RWPE2 (cell line): ENCODE data around the gene ZDHHC11.

Experiments
- ATAC-seq: fragments of 200-7000 bp; cut with Tn5 transposase; 3 replicates; pipeline ENCODE4 v1.9.1; 2021; ENCODE audit warnings: low read depth
- DNase-seq: peaks from one replicate; pipeline ENCODE4 v3.0.0-alpha.2; 2020; ENCODE audit warnings: low spot score
- H3K27ac ChIP-seq: fragments of 450-650 bp; 2 replicates; pipeline ENCODE4 v1.5.1; 2017; ENCODE audit warnings: mild to moderate bottlenecking; ENCODE audit not compliant: poor library complexity, severe bottlenecking
- H3K27me3 ChIP-seq: fragments of 250-450 bp; sonication (Bioruptor Pico); 2 replicates; pipeline ENCODE4 v1.5.1; 2021; ENCODE audit warnings: mild to moderate bottlenecking, moderate library complexity; ENCODE audit not compliant: insufficient read depth, poor library complexity, severe bottlenecking
- H3K36me3 ChIP-seq: fragments of 250-450 bp; sonication (Bioruptor Pico); 2 replicates; pipeline ENCODE4 v1.5.1; 2020; ENCODE audit warnings: low read depth, mild to moderate bottlenecking, moderate library complexity
- H3K4me1 ChIP-seq: fragments of 250-450 bp; sonication (Bioruptor Pico); 2 replicates; pipeline ENCODE4 v1.5.1; 2021; ENCODE audit warnings: mild to moderate bottlenecking, moderate library complexity; ENCODE audit not compliant: insufficient read depth, poor library complexity, severe bottlenecking
- H3K4me3 ChIP-seq: fragments of 250-450 bp; sonication (Bioruptor Pico); 2 replicates; pipeline ENCODE4 v1.5.1; 2021; ENCODE audit warnings: mild to moderate bottlenecking, moderate library complexity; ENCODE audit not compliant: severe bottlenecking
- H3K9me3 ChIP-seq: fragments of 250-450 bp; sonication (Bioruptor Pico); 2 replicates; pipeline ENCODE4 v1.5.1; 2021; ENCODE audit warnings: mild to moderate bottlenecking, moderate library complexity; ENCODE audit not compliant: severe bottlenecking
- TF ChIP-seq, protein P1 (sequence below): fragments of 450-650 bp; IDR thresholded peaks from one replicate; pipeline ENCODE4 v1.5.1; 2017; ENCODE audit warnings: mild to moderate bottlenecking, moderate library complexity; ENCODE audit not compliant: poor library complexity, severe bottlenecking

Gene ZDHHC11

DNA sequence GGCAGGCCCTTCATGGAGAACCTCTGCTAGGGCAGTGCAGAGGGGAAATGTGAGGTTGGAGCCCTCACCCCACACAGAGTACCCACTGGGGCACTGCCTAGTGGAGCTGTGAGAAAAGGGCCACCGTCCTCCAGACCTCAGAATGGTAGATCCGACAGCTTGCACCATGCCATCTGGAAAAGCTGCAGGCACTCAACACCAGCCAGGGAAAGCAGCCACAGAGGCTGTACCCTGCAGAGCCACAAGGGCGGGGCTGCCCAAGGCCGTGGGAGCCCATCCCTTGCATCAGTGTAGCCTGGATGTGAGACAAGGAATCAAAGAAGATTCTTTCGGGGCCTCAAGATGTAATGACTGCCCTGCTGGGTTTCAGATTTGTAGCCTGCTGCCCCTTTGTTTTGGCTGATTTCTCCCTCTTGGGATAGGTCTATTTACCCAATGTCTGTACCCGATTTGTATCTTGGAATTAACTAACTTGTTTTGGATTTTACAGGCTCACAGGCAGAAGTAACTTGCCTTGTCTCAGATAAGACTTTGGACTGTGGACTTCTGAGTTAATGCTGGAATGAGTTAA, 16.6 kb upstream of the ZDHHC11 start:
- H3K27ac ChIP-seq, result no peak overlapping the region
- H3K27me3 ChIP-seq, result no peaks in the 10 kb centered on the region
- H3K36me3 ChIP-seq, result peaks cover 93% of the 10 kb centered on the region
- ATAC-seq (no peak), DNase-seq (no peak)
- no peaks in the 10 kb centered on the region for H3K4me1 ChIP-seq
- no peak overlapping the region for H3K4me3 ChIP-seq
- TF ChIP-seq, protein P1, sequence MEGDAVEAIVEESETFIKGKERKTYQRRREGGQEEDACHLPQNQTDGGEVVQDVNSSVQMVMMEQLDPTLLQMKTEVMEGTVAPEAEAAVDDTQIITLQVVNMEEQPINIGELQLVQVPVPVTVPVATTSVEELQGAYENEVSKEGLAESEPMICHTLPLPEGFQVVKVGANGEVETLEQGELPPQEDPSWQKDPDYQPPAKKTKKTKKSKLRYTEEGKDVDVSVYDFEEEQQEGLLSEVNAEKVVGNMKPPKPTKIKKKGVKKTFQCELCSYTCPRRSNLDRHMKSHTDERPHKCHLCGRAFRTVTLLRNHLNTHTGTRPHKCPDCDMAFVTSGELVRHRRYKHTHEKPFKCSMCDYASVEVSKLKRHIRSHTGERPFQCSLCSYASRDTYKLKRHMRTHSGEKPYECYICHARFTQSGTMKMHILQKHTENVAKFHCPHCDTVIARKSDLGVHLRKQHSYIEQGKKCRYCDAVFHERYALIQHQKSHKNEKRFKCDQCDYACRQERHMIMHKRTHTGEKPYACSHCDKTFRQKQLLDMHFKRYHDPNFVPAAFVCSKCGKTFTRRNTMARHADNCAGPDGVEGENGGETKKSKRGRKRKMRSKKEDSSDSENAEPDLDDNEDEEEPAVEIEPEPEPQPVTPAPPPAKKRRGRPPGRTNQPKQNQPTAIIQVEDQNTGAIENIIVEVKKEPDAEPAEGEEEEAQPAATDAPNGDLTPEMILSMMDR, result no peak
- no peaks in the 10 kb centered on the region for H3K9me3 ChIP-seq

DNA sequence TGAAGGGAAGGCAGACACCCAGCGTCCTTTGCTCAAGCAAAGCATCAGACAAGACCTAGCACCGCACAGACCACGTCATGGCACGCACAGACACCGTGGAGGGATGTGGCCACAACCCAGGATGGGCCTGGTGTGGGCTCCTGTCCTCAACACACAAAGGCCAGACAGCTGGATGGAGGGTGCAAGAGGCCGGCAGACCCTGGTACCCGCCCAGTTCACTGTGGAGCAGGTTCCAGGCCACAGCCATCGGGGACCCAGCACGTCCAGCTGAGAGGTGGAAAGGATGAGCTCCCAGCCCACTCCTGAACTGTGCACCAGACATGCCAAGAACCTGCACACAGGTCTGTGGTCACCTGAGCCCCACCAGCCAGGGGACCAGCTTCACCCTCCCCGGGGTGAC, 15.0 kb upstream of the ZDHHC11 start:
- Histone ChIP-seq H3K4me1 (peaks cover 8% of the 10 kb centered on the region), H3K36me3 (peaks cover 76% of the 10 kb centered on the region)

DNA sequence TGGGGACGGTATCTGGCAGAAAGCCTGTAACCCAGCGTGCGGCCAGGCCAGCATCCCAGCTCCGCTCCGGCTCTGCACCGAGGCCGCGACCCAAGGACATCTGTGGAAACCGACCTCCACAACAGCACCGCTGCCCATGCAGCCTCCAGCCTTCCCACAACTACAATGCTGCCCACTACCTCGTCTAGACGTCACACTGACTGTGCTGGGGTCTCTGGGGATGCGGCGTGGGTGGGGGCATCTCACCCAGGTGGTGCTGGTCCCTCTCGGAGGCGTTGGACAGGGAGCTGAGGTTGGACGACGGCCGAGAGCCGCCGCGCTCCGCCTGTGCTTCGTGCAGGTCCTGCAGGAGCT, 14.4 kb upstream of the ZDHHC11 start:
- H3K4me1 ChIP-seq, result peaks cover 8% of the 10 kb centered on the region
- H3K9me3 ChIP-seq, result no peaks in the 10 kb centered on the region
- no peak for DNase-seq
- H3K36me3 ChIP-seq, result peaks cover 70% of the 10 kb centered on the region
- no peak for ATAC-seq
- no peaks in the 10 kb centered on the region for H3K27me3 ChIP-seq
- H3K27ac ChIP-seq, result no peak overlapping the region
- no peak overlapping the region for H3K4me3 ChIP-seq
- TF ChIP-seq, protein P1, result no peak

More for the DNA sequence above, 15.0 kb upstream of the ZDHHC11 start:
- Histone ChIP-seq H3K9me3 (no peaks in the 10 kb centered on the region), H3K27me3 (no peaks in the 10 kb centered on the region), H3K27ac (no peak overlapping the region), H3K4me3 (no peak overlapping the region)
- TF ChIP-seq, protein P1, result no peak
- ATAC-seq (no peak), DNase-seq (no peak)

DNA sequence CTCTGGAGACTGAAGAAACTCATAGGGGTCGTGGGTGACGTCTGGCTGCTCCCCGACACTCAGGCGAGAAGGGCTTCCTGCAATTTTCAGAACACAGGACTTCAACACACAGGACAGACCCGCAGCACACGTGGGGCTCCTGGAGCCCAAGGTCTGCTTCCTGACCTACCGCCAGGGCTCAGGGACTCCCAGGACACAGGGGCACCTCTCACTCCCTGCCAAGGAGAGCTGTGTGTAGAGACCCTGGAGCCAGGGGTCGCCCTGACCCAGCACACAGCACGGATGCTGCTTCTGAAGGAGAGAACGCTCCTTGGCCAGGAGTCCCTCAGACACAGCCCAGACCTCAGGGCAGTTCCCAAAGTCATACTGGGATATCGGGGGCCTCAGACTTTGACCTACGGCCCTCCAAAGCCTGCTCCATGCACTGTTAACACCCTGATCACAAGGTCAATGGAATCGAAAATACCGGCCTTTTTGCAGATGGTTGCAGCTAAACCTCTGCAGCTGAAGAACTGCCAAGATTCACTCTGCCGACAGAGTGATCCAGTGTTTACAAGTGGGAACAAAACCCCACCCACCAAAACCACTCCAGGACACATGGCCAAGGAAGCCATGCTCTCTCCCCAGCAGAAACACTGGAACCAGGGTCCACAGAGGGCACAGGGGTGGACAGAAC, 13.8 kb upstream of the ZDHHC11 start:
- Histone ChIP-seq H3K9me3 (no peaks in the 10 kb centered on the region), H3K4me3 (no peak overlapping the region), H3K27me3 (no peaks in the 10 kb centered on the region), H3K27ac (no peak overlapping the region), H3K4me1 (peaks cover 8% of the 10 kb centered on the region), H3K36me3 (peaks cover 65% of the 10 kb centered on the region)
- ATAC-seq (no peak), DNase-seq (no peak)
- TF ChIP-seq, protein P1, result no peak

DNA sequence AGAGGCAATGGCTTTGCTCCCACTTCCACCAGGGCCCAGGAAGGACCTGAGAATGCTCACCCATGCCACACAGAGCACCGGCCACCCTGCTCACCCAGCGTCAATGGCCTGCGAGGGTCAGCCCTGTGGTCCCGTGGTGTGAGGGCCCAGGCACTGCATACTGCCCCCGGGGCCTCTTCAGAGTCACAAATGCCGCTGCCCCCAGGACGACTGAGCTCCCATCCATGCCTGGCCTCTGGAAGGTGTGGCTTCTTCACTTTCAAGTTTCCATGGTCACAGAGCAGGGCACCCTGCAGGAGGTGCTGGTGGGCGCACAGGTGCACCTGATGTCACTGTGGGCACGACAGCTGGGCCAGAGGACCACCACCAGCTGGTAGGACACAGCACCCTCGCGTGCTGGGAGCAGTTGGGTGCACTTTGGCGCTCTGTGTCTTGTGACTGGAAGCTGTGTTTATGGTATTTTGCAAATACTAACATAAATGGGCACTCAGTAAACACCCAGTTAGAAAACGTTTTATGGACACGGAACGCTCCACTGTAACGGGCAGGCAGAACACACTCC, 12.5 kb upstream of the ZDHHC11 start:
- Histone ChIP-seq H3K36me3 (peaks cover 52% of the 10 kb centered on the region), H3K27me3 (no peaks in the 10 kb centered on the region), H3K9me3 (no peaks in the 10 kb centered on the region), H3K4me3 (no peak overlapping the region), H3K4me1 (peaks cover 8% of the 10 kb centered on the region), H3K27ac (no peak overlapping the region)
- ATAC-seq (no peak), DNase-seq (no peak)
- TF ChIP-seq, protein P1, result no peak
